Non-pigmented ciliary epithelial cell (primary cell): ENCODE measurements around the gene KDELR3.

ENCODE experiments used
- DNase-seq: peaks from one replicate; pipeline ENCODE4 v3.0.0-alpha.2; 2010; ENCODE audit warnings: low read depth

The KDELR3 gene

DNA sequence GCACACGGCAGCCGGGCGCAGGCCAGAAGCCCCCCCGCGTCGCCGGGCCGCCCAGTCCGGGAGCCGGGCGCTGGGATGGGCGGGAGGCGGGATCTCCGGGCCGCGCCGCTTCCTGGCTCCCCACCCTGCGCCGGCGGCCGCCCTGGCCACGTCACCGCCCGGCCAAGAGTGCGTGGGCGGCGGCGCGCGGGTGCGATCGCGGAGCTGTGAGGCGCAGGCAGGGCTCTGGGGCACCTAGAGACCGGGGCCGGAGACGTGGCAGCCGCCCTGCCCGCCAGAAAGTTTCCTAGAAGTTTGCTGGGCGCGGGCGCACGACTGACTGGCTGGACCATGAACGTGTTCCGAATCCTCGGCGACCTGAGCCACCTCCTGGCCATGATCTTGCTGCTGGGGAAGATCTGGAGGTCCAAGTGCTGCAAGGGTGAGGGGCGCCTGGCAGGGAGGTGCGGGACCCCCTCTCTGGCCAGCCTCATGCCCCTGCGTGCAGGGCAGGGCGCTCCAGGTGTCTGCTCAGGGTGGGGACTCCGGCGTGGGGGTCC, at the start of gene KDELR3:
KDELR3 (plus strand) TSS at position 193 of the 539 bp plus-strand sequence; CDS start at position 331, 138 bp downstream.
- no peak for DNase-seq

DNA sequence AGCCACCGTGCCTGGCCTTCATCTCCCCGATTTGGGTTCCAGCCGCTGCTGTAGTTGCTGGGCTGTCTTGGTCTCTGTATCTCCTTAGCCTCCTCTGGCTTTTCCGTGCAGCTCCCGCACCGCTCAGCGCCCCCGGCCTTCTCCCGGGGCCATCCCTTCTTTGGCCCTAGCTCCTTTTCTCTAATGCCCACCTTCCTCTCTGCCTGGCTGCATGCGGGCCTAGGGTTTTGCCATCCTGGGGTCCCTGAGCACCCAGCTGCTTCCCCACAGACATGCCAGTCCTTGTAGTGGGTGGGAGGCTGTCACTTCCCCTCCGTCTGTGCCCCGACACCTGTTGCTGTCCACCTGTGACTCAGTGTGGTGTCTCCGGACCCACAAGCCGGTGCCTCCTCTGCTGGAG, 49.3 kb upstream of the KDELR3 start:
- no peak for DNase-seq

DNA sequence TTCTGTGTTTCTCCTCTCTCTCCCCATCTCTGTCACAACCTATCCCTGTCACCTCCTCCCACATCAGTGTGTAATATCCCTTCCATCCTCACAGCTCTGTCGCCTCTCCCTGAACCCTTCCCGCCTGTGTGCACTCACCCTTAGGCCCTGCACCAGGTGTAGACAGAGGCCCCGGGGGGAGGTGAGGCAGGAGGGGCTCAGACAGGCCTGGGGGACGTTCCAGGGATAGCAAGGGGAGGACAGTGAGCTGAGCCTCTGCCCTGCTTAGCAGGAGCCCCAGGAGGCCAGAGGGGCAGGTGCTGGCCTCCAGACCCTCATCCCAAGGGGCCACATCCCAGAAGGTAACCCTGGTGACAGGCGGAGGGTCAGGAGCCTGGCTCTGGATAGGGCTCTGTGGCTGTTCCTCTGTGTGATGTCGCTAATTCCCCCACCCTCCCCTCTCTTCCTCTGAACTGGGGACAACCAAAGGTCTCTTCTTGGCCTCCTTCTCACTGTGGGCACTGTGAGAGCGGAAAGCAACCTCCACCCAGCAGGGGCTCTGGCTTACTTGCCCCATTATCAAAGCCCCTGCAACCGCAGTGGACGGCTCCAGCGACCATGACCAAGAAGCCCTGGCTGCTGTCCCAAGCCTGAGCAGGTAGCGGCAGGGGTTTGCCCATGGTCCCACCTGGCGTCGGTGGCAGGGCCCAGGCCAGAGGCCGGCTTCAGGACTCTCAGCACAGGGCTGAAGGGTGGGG, 48.6 kb upstream of the KDELR3 start:
- DNase-seq: no peak

DNA sequence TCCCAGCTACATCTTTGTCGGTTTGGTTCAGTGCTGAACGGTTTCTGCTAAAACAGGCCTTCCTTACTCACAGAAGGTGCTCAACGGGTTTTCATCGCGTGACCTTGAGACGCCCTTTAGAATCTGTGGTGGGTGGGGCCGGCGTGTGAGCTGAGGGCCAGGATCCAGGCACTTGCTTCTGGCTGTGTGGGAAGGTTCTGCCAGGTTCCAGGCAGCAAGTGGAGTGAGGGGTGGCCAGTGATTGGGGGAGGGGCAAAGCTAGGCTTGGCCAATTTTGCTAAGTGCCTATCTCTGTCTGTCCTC, 48.1 kb upstream of the KDELR3 start:
- no peak for DNase-seq

DNA sequence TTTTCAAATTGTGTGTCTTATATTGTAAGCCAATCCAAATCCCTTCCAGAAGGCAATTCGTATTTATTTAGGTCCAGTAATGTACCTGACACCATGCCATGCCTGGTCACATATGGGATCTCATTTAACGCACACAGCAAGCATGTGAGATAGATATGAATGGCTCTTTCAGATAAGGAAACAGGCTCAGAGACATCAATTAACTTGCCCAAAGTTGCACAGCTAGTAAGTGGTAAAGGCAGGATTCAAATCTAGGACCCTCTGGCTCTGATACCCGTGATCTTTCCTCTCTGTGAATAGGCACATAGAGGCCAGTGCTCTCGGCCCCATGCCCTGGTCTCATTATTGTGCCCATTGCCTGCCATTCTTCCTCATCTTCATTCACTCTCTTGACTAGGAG, 47.2 kb upstream of the KDELR3 start:
- DNase-seq: no peak

DNA sequence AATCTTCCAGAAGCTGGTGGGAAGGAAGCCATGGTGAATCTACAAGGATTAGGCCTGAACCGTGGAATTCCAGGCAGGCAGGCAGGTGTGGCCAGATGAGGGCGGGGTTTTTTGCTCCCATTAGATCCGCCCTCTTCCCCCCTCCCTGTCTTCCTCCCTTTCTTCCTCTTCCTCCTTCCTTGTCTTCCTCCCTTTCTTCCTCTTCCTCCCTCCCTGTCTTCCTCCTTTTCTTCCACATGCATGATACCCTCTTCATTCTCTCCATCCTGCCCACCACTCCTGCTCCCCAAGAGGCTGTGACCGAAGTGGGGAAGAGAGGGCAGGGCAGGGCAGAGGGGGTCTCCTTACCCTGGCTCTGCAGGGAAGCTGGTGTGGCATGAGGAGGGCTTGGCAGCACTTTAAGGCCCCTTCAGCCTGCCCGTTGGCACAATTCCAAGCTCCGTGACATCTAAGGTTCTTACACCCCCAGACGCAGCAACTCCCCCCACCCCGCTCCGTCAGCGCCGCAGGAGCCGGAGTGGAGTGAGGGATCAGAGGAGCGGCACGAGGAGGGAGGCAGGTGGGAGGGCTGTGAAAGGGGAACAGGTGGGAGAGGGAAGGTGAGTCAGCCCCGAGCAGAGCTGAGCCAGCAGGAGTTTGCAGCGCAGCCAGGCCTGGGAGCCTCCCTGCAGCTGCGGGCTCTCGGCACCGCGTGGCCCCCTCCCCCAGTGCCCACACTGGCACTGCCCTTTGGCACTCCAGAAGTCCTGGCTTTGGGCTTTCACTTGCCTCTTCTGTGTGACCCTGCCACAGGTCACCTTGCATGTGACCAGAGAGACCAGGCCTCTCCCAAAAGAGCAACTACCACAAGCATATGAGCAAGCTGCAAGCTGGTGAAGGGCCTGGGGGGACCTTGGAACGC, 45.0 kb upstream of the KDELR3 start:
- DNase-seq: no peak

DNA sequence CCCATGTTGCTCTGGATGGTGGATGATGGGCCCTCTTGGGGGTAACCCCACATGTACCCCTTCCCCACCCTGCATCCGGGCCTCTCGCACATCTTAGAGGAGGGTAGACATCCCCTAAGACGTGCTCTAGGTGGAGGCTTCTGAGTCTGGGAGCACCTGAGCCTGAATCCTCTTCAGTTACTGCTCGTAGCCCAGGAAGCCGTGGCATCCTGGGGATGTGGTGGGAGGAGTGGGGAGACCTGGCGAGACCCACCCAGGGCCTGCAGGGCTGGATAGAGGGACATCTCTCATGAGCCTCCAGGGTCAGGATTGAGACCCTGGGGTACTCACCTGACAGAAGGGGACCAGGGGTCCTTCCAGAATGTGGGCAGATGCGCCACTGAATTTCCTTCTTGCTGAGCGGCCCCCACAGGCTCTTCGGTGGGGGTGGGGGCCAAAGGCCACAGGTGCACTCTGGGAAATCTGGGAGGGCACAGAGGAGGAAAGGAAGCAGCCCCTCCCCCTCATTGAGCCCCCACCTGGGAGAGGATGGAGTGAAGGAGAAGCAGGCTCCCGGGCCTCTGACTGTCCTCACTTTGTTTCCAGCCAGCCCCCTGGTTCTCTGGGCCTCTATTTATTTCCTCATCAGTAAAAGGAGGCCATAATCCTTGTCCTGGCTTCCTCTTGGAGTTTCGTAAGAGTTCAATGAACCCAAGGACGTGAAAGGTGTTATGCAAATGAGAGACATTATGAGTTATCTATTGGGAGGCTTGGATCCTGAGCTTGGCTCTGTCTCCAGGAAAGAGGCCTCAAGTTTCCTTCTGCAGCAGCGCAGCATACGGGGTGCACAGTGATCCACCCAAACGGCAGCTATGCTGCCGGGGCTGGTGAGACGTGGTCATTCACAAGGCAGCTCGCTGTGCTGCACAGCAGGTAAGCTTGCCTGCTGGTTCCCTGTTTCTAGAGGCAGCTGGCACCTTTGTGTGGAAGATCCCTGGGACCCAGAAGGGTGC, 44.1 kb upstream of the KDELR3 start:
- no peak for DNase-seq

DNA sequence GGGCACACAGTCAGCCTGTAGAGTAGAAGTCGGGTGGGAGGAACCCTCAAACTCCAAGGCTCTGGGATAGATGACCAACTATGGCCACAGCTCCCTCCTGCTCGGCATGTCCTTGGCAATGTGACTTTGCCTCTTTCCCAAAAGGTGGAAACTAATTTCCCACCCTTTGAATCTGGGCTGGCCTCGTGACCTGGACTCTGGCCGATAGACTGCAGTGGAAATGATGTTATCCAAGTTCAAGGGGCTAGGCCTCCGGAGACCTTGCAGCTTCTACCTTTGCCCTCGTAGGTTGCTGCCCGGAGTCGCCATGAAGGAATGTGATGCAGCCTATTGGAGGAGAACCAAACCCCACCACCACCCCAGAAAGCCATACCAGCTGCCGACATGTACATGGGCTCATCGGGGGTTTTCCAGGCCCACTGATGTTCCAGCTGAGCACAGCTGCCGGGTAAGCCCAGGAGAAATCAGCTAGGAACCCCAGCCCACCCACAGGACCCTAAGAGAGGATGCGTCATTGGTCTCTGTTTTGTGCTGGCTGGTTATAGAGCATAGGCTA, 43.3 kb upstream of the KDELR3 start:
- DNase-seq: no peak

DNA sequence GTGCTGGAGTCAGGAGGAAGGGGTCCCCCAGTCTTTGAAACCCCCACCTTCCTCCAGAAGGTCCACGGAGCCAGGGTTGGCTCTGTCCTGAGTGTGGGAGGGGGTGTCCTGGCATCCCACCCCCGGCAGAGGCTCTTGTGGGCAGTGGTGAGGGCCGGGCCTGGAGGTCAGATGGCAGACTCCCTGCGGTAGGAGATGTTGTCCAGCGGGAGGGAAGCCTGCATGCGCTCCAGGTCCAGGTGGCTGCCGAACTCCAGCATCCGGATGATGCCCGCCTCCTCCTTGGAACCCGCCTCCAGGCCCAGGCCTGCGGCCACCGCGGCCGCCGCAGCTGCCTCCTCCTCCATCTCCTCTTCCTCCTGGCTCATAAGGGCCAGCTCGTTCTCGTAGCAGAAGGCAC, 41.3 kb upstream of the KDELR3 start:
- DNase-seq: no peak

DNA sequence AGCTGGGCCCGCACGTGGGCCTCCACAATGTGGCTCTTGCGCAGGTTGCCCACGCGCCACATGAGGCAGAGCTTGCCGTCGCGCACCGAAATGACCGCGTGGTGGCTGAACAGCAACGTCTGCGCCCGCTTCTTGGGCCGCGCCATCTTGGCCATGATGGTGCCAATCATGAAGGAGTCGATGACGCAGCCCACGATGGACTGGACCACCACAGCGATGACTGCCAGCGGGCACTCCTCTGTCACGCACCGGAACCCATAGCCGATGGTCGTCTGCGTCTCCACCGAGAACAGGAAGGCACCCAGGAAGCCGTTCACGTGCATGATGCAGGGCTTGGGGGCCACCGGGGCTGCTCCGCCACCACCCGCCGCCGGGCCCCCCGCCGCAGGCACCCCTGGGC, 40.4 kb upstream of the KDELR3 start:
- DNase-seq: no peak

DNA sequence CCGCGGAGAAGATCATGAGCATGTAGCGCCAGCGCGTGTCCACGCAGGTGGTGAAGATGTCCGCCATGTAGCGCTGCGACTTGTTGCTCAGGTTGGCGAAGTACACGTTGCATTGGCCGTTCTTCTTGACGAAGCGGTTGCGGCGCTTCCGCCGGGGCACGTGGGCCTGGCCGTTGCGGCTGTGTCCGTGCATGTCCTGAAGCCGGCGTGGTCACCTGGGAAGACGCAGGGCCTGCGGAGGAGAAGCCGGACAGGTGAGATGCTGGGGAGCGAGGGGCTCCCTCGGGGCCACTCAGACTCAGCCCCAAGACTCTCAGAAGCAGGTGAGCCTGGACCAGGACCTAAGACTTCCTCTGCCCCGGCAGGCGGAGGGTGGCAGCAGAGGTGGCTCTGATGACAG, 40.0 kb upstream of the KDELR3 start:
- DNase-seq: no peak

DNA sequence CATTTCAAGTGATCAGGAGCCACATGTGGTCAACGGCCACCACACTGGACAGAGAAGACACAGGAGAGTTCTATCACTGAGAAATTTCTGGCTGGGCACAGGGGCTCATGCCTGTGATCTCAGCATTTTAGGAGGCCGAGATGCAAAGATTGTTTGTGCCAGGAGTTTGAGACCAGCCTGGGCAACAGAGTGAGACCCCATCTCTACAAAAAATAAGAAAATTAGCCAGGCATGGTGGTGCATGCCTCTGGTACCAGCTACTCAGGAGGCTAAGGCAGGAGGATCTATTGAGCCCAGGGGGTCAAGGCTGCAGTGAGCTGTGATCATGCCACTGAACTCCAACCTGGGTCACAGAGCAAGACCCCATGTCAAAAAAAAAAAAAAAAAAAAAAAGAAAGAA, 39.2 kb upstream of the KDELR3 start:
- DNase-seq: no peak

DNA sequence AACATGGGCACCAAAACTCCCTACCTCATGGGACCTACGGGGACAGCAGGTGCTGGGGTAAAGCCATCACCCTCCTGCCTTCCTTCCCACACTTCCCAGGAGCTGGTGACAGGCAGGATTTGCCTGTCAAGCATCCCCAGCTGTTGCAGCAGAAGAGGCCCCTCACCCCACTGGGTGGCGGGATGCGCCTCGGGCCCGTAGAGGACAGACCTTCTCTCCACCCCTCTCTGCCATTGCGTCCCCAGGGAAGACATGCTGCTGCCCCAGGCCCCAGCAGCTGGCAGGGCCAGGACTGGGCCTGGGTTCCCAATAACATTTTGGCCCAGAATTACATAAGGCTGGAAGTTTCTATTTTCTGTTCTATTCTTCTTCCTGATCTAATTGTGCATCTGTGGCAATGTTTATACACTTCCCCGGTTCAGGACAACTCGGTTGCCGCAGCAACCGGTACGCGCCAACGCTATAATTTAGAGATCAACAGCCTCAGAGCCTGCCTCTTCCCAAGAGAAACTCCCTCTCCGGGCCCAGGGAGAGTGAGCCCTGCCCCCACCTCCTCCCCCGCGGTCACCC, 38.3 kb upstream of the KDELR3 start:
- no peak for DNase-seq

DNA sequence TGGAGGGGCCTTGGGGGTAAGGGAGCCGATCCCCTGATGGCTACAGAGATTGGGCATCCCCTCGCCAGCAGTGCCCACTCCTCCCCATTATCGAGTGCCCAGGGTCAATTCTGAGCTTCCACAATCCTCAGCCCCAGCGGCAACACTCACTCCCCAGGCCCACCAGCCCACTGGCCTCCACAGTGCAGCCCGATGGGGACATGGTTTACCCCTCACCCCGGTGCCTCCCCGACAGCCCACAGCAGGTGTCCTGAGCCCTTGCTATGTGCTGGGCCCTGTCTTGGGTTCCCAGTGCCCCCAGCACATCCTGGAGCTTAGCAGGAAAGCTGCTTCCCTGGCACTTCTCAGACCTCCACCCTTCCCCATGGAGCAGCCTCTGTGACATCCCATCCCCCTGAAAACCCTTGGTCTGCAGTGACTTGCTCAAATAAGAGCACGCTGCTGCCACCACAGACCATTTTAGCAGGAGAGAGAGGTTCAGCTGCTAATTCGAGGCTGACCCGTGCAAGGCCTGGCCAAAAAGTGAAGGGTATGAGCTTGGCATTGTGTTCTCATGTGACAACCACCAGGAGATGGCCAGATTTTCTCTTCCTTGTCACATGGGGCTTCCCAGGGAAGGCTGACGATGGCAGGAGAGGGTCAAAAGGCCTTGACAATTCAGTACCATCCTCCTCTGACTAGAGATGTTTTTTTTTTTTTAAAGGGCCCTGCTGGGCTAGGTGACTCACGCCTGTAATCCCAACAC, 36.5 kb upstream of the KDELR3 start:
- no peak for DNase-seq

DNA sequence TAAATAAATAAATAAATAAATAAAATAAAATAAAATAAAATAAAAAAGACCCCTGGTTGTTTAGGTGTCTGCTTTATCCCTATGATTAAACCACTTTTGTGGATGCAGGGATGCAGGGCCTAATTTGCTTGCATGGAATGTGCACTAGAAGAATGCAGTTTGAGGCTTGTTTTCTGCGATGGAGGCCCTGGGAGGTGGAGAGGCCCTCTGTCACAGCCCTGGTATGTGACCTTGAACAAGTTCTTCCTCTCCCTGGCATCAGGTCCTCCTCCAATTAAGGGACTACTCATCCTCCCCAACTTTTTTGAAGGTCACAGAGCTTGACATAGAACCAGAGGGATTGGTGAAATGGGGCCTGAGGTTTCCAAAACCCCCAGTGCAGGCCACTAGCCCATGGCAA, 35.6 kb upstream of the KDELR3 start:
- no peak for DNase-seq

DNA sequence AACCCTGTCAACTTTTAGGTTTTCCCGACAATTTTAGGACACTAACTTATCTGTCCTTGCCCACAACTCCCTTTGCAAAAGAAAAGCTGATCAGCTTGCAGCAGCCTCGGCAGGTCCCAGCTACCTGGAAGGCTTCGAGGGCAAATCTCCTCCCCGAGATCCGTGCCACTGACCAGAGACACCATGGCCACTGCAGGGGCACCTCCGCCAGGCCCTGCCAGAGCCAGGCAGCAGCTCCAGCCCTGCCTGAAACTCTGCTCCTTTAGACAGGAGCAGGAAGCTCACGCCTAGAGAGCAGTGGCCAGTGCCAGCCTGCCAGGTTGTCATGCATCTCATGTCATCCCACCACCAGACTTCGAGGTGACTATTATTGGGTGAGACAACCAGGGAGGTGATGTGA, 34.0 kb upstream of the KDELR3 start:
- DNase-seq: no peak

DNA sequence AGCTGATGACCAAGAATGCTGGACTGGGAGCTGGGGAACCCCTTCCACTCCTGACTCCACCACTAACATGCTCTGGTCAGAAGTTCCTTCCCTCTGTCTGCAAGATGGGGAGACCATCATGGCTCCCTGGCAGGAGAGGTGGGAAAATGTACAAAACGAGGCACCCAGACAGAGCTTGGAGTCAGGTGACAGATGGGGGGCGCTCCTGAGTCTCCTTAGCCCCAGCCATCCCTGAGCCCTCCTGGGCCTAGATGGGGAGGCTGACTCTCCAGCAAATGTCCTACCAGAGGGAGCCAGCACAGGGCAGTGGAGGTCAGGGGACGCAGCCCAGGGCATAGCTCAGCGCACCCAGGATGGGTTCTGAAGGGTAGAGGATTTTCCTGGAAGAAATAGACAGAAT, 32.9 kb upstream of the KDELR3 start:
- DNase-seq: no peak

DNA sequence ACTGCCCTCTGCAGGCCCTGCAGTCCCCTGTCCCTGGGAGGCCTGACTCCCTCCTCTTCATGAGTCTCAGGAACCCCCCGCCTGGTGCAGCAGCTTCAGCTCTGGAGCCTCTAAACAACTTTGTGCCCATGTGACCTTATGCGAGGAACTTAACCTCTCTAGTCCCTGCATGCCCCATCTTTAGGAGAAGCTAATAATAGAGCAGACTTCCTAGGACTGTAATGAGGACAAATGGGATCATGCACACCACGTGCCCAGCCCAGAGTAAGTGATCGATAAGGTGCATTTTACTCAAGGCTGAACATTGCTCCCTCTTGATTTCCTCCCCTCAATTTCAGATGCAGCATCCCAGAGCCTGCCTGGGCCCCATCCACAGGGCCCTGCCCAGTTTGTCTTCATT, 31.9 kb upstream of the KDELR3 start:
- DNase-seq: no peak

DNA sequence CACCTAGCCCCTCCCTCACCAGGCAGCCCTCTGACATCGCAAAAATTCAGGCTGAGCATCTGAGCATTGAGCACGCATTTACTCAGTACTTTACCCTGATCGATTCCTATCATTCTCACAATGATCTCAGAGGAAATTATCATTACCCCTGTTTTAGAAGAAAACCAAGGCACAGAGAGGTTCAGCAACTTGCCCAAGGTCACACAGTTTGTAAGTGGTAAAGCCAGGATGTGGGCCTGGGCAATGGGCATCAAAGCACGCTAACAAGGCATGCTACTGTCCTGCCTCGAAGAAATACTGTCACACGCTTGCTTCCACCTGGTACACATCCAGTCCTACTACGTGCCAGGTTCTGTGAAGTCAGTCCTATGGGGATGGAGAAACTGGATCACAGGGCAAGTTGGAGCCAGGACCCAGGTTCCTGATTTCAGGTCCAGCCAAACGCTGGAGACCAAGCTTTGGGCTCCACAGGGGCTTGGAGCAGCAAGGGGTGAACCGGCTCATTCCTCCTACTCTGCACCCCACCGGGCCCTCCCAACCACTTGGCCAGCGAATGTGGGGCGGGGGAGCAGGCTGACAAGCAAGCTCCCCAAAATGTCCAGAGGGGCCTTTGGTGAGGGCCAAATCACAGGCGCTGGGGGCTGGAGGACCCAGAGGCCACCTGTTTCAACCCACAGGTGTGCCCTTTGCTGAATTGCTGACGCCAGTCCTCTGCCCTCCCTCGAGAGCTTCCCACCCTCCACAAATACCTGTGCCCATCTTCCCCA, 31.1 kb upstream of the KDELR3 start:
- DNase-seq: no peak

DNA sequence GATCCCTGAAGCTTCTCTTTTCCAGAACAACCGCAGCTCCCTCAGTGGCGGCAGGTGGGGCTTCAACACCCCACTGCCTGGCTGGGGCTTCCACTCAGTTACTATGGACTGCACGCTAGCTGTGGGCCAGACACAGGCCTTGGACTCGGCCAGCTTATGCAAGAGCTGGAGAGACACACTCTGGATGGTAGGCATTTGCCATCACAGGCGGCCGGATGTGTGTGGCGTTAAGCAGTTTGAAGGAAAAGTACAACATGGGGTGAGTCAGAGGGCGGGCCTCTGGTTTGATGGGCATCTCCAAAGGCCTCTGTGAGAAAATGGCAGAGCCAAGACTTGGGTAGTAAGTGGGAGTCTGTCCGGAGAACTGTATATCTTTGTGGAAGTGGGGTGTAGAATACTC, 30.5 kb upstream of the KDELR3 start:
- DNase-seq: no peak
